ENCODE data around the gene EIF4E.

DNA sequence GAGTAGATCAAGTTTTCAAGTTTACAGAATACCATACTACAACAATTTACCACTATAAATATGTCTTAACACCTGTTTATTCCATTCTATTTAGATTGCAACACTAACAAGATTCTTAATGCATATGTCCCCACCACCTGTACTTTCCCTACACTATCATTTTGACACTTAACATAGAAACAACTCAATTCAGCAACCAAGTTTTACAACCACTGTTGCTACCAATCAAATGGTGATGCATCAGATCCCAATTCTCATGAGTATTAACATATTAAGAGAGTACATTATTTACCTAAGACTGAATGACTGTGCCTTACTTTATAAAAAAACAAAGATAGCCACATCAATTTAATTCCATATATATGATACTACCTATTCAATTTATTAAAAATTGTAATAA is 49.4 kb downstream of the EIF4E start:
- TF ChIP-seq, protein P1, sequence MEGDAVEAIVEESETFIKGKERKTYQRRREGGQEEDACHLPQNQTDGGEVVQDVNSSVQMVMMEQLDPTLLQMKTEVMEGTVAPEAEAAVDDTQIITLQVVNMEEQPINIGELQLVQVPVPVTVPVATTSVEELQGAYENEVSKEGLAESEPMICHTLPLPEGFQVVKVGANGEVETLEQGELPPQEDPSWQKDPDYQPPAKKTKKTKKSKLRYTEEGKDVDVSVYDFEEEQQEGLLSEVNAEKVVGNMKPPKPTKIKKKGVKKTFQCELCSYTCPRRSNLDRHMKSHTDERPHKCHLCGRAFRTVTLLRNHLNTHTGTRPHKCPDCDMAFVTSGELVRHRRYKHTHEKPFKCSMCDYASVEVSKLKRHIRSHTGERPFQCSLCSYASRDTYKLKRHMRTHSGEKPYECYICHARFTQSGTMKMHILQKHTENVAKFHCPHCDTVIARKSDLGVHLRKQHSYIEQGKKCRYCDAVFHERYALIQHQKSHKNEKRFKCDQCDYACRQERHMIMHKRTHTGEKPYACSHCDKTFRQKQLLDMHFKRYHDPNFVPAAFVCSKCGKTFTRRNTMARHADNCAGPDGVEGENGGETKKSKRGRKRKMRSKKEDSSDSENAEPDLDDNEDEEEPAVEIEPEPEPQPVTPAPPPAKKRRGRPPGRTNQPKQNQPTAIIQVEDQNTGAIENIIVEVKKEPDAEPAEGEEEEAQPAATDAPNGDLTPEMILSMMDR (IDR thresholded peaks at IDR 0.05) = no peak
- TF ChIP-seq POLR2A (IDR thresholded peaks at IDR 0.05) (no peak), POLR2AphosphoS5 (IDR thresholded peaks at IDR 0.05) (no peak), EP300 (IDR thresholded peaks at IDR 0.05) (no peak)

Data from gastroesophageal sphincter (tissue), 3 donors.